Measurements from ENCODE around the gene MX1.
"Not testable (repeated sequence)": the region's sequence is repeated elsewhere in the genome, so short reads cannot be mapped to it uniquely, and the experiment has no call there.

Gene MX1

DNA sequence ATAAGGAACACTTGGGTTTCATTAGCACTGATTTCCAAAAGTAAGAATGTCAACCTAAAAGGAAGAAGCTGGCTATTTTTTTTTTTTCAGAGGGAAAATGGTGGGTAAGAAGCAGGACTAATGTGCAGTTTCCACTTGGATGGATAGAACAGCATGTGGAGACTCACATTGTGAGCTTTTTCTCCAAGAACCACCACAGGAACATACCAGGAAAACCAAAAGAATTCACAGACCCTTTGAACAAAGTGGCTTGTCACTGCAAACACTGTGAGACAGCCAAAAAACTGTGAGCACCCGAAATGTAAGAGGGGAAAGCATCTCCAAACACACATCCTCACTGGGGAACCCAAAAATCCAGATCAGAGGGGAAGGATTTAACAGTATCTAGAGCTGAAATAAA is 15.7 kb upstream of the MX1 start:
- DNase-seq, result no peak

DNA sequence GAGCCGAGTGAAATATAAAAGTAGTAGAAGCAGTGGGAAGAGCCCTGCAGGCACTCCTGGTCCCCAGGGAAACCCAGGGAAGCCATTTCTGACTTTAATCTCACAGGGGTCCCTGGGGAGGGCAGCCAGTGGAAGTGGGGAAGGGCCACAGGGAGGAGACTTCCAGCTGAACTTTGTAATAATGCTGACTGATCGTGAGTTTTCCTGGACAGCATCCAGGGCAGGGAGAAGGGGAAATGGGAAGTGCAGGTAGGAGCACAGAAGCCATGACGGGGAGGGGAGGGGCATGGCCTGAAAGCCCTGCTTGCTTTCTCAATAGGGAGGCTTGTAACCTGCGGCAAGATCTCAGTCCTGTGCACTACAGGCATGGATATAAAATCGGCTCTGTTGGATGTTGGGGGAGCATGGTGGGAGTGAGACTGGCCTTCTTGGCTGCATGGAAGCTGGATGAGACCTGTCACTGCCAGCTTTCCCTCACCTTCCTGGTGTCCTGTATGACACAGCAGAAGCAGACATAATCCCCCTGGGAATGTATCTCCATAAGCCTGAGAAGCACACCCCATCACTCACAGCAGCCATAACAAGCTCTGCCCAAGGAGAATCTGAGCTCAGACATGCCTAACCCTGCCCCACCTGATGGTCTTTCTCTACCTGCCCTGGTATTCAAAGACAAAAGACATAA is 15.1 kb upstream of the MX1 start:
- DNase-seq, result no peak

DNA sequence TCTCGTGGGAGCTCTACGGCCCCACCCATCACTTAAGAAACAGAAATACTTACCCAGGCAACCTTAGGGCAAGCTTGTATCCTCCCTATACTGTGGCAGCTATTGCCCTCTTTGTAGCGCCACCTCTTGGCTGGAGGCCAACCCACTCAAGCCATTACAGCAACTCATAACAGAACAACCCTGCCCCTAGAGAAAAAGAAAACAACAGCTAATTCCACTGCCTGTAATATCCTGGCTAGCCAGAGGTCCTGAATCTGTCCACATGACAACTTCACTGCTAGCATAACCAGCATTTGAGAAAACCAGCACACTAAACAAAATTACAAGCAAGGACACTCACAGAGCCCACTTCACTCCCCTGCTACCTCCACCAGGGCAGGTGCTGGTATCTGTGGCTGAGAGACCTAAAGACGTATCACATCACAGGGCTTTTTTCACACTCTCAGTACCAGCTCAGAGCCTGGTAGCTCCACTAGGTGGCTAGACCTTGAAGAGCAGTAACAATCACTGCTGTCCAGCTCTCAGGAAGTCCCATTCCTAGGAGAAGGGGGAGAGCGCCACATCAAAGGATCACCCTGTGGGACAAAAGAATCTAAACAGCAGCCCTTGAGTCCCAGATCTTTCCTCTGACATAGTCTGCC is 14.5 kb upstream of the MX1 start:
- DNase-seq, result peak; percentile 27

DNA sequence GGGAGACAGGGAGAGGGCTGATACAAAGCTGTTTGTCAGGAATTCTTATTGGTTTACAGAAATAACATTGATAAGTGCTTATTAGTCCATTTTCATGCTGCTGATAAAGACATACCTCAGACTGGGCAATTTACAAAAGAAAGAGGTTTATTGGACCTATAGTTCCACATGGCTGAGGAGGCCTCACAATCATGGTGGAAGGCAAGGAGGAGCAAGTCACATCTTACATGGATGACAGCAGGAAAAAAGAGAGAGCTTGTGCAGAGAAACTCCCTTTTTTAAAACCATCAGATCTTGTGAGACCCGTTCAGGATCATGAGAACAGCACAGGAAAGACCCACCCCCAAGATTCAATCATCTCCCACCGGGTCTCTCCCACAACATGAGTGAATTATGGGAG is 8.5 kb upstream of the MX1 start:
- DNase-seq, result not testable (repeated sequence)

DNA sequence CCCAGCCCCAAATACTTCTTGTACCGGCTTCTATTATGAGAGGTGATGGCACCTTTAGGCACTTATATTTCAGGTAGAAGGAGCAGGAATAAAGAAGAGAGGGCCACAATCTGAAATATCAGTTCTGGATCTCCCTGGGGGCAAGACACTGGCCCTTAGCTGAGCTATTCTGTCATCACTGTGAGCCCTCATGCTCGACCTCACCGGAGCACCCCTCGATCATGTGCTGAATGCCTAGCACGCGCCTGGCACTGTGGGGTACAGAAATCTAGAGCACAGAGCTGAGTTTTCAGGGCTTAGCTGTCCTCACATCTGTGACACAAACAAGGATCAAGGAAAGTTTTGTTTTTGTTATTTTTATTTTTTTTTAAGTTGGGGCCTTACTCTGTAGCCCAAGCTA is 7.6 kb upstream of the MX1 start:
- no peak for DNase-seq

DNA sequence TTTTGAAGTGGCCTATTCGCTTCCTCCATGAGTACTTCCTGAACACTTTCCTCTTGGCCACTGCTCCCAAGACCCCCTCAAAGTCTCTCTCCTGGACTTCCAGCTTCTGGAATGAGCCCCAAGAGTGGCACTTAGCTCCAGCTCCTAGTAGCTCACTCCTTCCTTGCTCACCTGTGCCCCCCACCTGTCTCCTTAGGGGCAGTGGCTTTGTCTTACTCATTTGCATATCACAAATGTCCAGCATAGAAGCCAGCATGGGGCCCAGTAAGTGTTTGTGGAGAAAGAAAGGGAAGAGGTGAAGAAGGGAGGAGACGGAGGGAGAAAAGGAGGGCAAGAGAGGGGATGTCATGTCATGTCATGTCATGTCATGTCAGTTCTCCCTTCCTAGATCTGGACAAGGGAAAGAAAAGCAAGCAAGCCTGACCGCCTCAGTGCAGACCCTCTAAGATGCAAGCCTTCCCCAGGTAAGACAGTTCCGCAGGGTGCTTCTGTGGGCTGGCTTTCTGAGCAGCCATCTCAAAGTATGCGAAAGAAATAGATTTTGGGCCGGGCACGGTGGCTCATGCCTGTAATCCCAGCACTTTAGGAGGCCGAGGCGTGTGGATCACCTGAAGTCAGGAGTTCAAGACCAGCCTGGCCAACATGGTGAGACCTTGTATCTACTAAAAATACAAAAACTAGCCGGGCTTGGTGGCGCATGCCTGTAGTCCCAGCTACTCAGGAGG is 6.9 kb upstream of the MX1 start:
- DNase-seq, result no peak

DNA sequence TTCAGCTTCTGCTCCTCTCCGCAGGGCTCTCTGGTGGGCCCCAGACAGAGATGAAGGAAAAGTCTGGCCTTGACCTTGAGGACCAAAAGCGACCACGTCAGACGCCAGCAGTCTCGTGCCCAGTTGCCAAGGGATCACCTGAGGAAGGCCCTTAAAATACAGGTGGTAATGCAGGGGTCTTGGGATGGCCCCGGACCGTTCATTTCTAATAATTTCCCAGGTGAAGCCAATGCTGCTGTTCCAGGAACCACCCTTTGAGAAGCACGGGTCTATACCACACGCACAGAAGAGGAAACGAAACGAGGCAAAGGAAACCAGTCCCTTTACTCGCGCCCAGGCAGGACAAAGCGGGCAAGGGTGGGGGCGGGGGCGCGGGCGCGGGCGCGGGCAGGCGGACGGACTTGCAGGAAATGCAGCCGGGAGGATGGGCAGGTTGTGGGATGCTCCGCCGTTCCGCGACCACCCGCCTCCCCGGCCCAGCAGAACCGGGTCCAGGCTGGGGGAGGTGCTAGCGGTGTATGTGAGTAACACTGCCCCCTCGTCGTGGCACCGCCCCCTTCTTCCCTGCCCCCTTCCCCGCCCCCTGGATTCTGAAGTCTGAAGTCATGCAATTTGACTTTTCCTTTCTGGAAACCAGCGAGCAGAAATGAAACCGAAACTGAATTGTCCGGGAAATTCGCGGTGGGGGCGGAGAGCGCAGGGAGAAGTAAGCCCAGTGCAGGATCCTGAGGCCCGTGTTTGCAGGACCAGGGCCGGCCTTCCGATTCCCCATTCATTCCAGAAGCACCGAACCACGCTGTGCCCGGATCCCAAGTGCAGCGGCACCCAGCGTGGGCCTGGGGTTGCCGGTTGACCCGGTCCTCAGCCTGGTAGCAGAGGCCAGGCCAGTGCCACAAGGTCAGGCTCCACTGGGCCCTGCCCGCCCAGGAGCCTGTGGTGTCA is 5.8 kb upstream of the MX1 start:
- peak; percentile 34 for DNase-seq

DNA sequence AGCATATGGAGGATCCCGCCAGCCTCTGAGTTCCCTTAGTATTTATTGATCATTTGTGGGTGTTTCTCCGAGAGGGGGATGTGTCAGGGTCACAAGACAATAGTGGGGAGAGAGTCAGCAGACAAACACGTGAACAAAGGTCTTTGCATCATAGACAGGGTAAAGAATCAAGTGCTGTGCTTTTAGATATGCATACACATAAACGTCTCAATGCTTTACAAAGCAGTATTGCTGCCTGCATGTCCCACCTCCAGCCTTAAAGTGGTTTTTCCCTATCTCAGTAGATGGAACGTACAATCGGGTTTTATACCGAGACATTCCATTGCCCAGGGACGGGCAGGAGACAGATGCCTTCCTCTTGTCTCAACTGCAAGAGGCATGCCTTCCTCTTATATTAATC is 5.0 kb upstream of the MX1 start:
- not testable (repeated sequence) for DNase-seq

DNA sequence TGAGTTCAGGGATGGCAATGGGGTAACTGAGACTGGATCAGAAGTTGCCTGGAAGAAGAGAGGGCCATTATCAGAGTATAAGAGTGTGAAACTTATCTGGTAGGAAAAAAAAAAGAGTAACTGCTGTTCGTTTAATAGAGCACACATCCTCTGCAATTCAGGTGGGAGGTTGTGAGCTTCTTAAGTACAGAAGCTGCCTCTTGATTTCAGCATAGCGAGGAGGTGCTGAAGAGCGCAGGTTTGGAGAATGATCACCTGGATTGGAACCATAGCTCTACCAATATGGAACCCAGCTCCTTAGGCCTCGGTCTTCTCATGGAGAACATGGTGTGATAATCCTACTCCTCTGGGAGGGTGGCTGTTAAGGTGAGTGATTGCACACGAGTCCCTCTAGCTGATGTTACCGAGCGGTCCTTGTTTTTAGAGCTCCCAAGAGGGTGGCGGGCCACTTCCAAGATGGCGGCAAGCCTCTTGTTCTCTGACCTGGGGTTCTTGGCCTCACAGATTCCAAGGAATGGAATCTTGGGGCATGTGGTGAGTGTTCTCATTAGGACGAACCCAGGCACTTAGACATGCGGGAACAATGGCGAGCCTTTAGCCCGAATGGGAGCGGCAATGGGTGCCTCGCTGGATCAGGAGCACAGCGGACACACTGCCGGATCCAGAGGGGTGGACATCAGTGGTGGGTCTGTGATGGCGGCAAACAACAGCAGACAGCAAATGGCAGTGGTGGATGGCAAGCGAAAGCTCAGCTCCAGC is 3.3 kb upstream of the MX1 start:
- no peak for DNase-seq

DNA sequence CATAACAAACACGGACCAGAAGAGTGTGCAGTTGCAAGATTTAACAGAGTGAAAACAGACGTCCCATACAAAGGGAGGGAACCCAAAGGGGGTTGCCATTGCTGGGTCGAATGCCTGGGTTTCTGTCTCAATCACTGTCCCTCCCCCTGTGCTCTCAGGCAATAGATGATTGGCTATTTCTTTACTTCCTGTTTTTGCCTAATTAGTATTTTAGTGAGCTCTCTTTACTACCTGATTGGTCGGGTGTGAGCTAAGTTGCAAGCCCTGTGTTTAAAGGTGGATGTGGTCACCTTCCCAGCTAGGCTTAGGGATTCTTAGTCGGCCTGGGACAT is 2.8 kb upstream of the MX1 start:
- DNase-seq, result not testable (repeated sequence)

DNA sequence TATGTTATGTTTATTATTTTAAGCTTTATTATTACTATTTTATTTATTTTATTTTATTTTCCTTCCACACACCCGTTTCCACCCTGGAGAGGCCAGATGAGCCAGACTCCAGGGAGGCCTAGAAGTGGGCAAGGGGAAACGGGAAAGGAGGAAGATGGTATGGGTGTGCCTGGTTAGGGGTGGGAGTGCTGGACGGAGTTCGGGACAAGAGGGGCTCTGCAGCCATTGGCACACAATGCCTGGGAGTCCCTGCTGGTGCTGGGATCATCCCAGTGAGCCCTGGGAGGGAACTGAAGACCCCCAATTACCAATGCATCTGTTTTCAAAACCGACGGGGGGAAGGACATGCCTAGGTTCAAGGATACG is 468 bp upstream of the MX1 start:
- DNase-seq, result no peak

DNA sequence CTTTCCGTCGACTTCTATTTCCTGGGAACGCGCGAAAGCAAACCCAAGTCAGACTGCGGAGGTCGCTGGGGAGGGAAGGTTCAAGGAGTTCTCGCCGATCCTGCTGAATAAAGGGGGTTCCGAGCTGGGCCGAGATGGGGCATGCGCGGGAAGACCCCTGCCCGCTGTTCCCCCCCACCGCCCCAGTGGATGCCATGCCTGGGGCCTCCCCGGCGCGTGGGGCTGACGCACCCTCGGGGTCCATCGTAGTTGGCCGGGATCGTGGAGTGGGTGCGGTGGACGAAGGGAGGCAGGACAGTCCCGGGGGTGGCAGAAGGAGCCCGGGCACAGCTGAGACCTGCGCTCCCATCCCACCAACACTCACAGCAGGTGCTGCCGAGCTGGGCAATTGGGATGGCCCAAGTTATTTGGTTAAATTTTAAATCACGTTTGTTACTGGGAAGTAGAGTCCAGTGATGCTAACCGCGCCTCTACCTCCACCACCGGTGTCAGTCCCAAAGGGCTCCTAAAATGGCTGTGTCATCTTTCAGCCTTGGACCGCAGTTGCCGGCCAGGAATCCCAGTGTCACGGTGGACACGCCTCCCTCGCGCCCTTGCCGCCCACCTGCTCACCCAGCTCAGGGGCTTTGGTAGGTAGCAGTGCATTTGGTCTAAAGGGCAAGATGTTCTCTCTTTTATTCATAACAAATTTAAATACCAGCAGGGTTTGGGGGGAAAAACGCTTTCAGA is 801 bp downstream of the MX1 start:
- DNase-seq, result peak; percentile 13

DNA sequence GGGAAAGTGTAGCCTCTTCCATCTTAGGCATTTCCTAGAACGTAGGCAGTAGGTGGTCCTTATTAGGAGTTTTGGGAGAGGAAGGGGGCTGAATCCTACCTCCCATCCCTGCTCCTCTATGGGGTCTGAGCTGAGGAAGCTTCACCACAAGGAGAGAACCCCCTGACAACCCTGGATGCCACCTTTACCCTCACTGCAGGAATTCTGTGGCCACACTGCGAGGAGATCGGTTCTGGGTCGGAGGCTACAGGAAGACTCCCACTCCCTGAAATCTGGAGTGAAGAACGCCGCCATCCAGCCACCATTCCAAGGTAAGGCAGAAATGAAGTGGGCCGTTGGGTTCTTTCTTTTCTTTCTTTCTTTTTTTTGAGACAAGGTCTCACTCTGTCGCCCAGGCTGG is 1.5 kb downstream of the MX1 start:
- DNase-seq, result no peak

DNA sequence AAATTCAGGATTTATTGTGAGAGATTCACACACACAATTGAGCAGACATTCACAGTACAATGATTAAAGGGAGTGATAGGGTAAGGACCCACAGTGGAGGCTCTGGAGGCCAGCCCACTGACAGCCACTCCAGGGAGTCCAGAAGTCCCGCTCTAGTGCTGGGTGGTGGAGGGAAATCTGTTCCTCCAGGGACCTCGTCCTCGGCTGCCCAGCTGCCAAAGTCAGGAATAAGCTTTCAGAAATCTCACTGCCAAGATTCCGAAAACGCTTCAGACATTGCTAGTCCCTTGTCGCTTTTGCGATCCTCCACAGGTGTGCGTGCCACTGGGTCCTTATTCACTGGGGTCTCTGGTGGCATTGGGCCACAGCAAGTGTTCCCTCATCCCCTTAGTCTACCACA is 2.3 kb downstream of the MX1 start:
- DNase-seq, result no peak

DNA sequence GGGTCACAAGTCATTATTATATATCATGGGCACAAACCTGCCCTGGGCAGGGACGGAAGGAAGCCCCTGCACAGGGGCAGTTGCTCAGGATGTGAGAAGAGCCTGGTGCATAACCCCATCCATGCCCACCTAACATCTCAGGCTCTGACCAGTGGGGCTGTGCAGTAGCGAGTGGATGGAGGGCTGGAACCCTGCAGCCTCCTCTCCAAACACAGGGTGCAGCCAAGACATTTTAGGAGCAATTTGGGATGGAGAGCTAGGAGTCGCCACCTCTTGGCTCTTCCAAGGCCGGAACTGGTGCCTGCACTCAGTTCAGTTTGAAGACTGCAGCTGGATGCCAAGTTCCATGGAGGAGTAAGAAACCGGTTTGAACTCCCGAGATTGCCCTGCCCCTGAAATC is 2.8 kb downstream of the MX1 start:
- DNase-seq, result no peak

DNA sequence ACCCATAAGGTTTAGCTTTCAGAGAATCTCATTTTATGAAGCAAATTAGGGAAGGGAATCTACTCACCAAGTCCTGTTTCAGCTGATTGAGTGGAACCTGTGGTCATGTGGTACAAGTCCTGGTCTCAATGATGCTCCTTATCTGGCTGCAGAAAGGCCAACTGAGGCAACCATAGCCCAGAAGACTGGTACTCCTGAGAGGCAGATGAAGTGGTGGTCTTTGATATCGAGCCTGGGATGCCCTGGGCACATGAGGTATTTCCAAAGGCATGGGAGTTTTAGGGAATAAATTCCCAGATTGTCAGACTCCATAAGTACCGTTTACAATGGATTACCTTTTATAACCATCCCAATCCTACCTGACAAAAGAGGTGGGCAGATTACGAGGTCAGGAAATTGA is 3.3 kb downstream of the MX1 start:
- DNase-seq, result no peak

DNA sequence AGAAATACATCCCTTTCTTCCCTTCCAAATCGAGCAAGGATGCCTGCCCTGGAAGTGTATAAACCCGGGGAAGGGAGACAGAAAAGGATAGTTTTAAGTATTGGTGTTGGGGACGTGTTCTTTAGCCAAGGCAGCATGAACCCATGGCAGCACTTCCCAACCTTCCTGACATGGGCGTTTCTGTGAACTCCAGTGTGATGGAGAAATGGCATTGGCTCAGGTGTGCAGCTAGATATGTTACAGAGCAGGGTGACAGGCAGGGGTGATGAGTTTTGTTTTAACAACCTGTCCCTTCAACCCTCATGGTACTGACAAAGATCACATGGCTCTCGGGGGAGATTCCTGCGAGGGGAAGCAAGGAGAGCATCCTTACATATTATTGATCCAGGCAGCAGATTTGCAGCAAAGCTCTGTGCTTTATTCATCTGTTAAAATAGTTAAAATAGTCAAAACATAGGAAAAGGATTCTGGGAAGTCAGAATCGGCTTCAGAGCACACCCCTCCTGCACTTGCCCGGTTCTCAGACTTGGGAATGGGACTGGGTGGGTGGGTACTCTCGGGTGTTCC is 4.0 kb downstream of the MX1 start:
- no peak for DNase-seq

DNA sequence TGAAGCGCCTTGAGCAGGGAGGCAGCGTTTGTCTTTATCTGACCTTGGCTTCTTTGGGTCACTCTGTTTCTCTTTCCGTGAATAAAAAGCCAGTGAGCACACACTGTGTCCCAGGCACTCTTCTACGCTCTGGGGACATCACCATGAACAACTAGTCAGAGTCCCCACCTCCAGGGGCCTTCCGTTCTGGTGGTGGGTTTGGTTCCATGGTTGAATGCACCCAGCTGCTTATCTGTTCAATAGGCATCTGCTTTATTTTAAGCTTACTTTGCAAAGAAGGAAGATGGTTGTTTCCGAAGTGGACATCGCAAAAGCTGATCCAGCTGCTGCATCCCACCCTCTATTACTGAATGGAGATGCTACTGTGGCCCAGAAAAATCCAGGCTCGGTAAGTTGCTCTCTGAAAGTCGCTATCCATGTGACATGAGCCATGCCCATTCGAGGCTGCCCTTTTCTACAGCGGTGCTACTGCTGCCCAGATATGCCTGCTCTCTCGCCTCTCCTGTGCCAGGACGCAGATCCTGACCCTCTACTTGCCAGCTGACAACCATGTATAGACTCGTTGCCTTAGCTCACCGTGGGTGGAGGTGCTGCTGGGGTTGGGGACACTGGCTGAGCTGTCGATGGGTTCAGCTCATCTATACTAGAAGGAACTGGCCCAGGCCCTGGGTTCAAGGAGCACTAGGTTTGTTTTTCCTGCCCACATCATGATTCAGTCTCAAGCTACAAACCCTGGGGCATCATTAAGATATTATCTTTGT is 5.9 kb downstream of the MX1 start:
- DNase-seq, result no peak

DNA sequence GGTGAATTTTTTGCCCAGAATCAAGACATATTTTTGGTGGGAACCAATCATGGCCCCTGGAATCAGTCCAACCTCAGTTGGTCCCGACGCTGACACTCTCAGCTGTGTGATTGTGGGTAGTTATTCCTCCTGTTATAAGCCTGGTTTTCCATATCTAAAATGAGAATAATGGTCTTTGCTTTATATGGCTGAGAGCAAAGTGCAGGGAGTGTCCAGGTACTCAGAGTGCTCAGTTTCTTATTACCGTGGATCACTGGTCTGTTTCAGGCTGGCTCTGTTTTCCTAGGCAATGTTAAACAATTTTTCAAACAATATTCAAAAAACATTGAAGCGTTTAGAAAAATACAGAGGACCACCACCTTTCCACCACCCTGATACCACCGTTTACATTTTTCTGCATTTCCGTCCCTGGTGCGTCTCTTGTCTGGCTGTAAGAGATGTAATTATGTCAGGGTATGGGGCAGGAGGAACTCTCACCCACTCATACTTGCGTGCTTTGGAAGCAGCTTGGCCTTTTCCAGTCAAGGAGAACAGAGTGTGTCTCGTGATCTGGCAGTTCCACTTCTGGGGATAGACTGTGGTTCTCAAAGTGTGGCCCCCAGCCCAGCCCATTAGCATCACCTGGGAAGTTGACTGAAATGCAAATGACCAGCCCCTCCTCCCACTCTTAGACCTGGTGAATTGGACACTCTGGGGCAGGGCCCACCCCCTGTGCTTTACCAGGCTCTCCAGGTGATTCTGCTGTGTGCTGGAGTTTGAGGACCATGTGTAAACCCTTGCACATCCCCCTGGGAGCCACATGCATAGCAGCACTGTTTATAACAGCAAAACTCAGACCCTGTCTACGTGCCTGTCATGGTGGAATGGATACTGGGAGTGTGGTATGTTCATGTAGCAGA is 6.8 kb downstream of the MX1 start:
- no peak for DNase-seq

DNA sequence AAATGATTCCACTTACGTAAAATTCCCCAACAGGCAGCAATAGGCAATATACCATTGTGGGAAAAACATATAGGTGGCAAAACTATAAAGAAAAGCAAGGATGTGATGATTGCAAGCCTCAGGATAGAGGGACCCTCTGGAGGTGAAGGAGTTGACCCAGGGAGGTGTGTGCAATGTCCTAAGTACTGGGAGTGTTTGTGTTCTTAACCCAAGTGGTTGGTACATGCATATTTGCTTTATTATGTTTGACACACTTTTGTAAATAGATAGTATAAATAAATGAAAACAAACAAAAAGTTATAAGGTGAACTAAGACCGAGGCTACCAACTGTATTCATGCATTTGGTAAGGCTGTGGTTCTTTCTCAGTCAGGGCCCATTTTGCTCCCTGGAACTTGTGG is 7.5 kb downstream of the MX1 start:
- no peak for DNase-seq
